ENCODE data around the gene ARHGEF2.

GRCh38 chr1:156021954-156022353, 43.6 kb upstream of the ARHGEF2 start:
- TF ChIP-seq CTCF (IDR thresholded peaks at IDR 0.05) (no peak), POLR2A (IDR thresholded peaks at IDR 0.05) (no peak)
